ENCODE measurements around the gene EEFSEC.

EEFSEC gene

DNA sequence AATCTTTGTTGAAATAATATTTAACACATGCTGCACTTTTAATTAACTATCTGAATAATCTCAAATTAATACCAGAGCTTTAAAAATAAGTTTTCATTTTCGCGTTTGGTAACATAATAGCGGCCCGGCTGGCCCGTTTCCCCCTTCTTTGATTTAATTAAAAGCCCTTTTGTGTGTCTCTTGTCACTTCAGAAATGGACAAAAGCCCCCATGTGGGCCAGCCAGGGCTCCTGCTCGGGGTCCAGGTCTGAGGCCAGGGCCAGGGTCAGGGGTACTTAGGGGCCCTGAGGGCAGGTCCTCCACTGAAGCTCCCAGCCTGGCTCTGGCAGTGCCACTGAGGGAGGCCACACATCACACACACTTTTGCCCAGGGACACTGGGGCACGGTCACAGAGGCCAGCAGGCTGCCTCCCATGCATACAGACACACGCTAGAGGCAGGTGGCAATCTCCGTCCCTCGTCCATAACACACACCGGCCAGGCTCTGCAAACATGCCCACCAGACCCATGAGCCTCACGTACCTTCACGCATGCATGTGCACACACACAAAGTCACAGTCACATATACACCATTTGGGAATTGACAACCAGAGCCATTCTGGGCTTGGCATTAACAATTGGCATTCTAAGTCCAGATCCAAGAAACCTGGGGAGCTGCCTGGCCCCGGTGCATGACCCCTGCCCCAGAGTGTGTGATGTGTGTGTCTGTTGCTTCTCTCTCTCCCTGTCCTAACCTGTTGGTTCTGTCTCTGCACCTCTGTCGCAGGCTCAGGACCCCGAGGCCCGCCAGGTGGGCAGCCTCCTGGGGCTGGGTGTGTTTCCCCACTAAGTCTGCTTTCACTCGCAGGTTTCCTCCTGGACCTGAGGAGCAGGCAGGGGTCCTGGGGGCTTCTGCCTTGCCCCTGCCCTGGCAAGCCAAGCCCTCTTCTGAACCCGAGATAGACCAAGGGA lies 274.9 kb downstream of the EEFSEC start:
- H2BK15ac ChIP-seq (ENCODE audit: low read length) = peak overlapping the region; percentile 52
- H3K4me3 ChIP-seq (ENCODE audit: low read length in 2 of 2) = no peak overlapping the region
- H2AK5ac ChIP-seq (ENCODE audit: low read depth, low read length) = no peak overlapping the region
- H2BK5ac ChIP-seq (ENCODE audit: low read length) = no peak overlapping the region
- no peak overlapping the region for H4K8ac ChIP-seq (ENCODE audit: low read depth, low read length)
- H2BK12ac ChIP-seq (ENCODE audit: low read length) = no peak overlapping the region
- no peak overlapping the region for H3K4me2 ChIP-seq (ENCODE audit: insufficient read depth, low read length, poor library complexity, severe bottlenecking)
- H2AFZ ChIP-seq (ENCODE audit: low read length) = no peak overlapping the region
- H3K27ac ChIP-seq (replicated peaks; ENCODE audit: low read length) = no peak overlapping the region
- peaks cover 14 to 16% of the 10 kb centered on the region in 2 donors for H3K4me1 ChIP-seq (ENCODE audit: control insufficient read depth in 2 of 2, insufficient read depth in 1 of 2, low read depth in 1 of 2, low read length in 2 of 2)
- DNase-seq (ENCODE audit: low spot score) = no peak
- no CpG with 5 or more reads among the region's 19 CpGs for WGBS, 2 donors (ENCODE audit: extremely low coverage in 2 of 2, insufficient read length in 2 of 2, insufficient replicate concordance in 1 of 2)
- H3K27me3 ChIP-seq (ENCODE audit: control insufficient read depth in 3 of 3, insufficient read depth in 3 of 3, low read depth in 1 of 3, low read length in 3 of 3) = peaks cover 3 to 94% (median 68%) of the 10 kb centered on the region in 3 experiments
- no peak overlapping the region for H3K23ac ChIP-seq (ENCODE audit: low read depth, low read length, poor library complexity)
- H3K4ac ChIP-seq (ENCODE audit: low read length) = no peak overlapping the region
- H3K9ac ChIP-seq (ENCODE audit: low read depth, low read length, poor library complexity) = no peak overlapping the region
- H3K14ac ChIP-seq (ENCODE audit: low read length) = no peak overlapping the region
- H4K91ac ChIP-seq (ENCODE audit: low read depth, low read length, poor library complexity) = no peak overlapping the region
- H3K36me3 ChIP-seq (replicated peaks in 1 of 2; ENCODE audit: control insufficient read depth in 2 of 2, insufficient read depth in 2 of 2, low read length in 2 of 2) = no peaks in the 10 kb centered on the region
- H3K79me1 ChIP-seq (ENCODE audit: low read depth, low read length) = no peaks in the 10 kb centered on the region
- H2BK120ac ChIP-seq (ENCODE audit: low read depth, low read length) = no peak overlapping the region
- H3K18ac ChIP-seq (ENCODE audit: low read length) = no peak overlapping the region
- no peaks in the 10 kb centered on the region for H3K9me3 ChIP-seq (replicated peaks in 1 of 2; ENCODE audit: control insufficient read depth in 2 of 2, insufficient read depth in 1 of 2, low read depth in 1 of 2, low read length in 2 of 2)

- H3K79me1 ChIP-seq (ENCODE audit: low read depth, low read length) = no peaks in the 10 kb centered on the region
- no peak for DNase-seq (ENCODE audit: low spot score)
- no peak overlapping the region for H4K8ac ChIP-seq (ENCODE audit: low read depth, low read length)
- H3K9ac ChIP-seq (ENCODE audit: low read depth, low read length, poor library complexity) = no peak overlapping the region
- no peak overlapping the region for H3K14ac ChIP-seq (ENCODE audit: low read length)
- no peak overlapping the region for H3K4ac ChIP-seq (ENCODE audit: low read length)
- no peak overlapping the region for H3K4me3 ChIP-seq (ENCODE audit: low read length in 2 of 2)
- peaks cover 18 to 25% of the 10 kb centered on the region in 2 donors for H3K4me1 ChIP-seq (ENCODE audit: control insufficient read depth in 2 of 2, insufficient read depth in 1 of 2, low read depth in 1 of 2, low read length in 2 of 2)
- H3K9me3 ChIP-seq (replicated peaks in 1 of 2; ENCODE audit: control insufficient read depth in 2 of 2, insufficient read depth in 1 of 2, low read depth in 1 of 2, low read length in 2 of 2) = no peaks in the 10 kb centered on the region
- H2BK120ac ChIP-seq (ENCODE audit: low read depth, low read length) = no peak overlapping the region
- H2BK15ac ChIP-seq (ENCODE audit: low read length) = peak overlapping the region; percentile 82
- H3K23ac ChIP-seq (ENCODE audit: low read depth, low read length, poor library complexity) = no peak overlapping the region
- H2BK5ac ChIP-seq (ENCODE audit: low read length) = no peak overlapping the region
- no peak overlapping the region for H2BK12ac ChIP-seq (ENCODE audit: low read length)
- H3K18ac ChIP-seq (ENCODE audit: low read length) = peak overlapping the region; percentile 69
- H2AFZ ChIP-seq (ENCODE audit: low read length) = no peak overlapping the region
- H2AK5ac ChIP-seq (ENCODE audit: low read depth, low read length) = no peak overlapping the region
- peaks cover 3 to 95% (median 73%) of the 10 kb centered on the region in 3 experiments for H3K27me3 ChIP-seq (ENCODE audit: control insufficient read depth in 3 of 3, insufficient read depth in 3 of 3, low read depth in 1 of 3, low read length in 3 of 3)
- no CpG with 5 or more reads among the region's 15 CpGs for WGBS, 2 donors (ENCODE audit: extremely low coverage in 2 of 2, insufficient read length in 2 of 2, insufficient replicate concordance in 1 of 2)
- no peaks in the 10 kb centered on the region for H3K36me3 ChIP-seq (replicated peaks in 1 of 2; ENCODE audit: control insufficient read depth in 2 of 2, insufficient read depth in 2 of 2, low read length in 2 of 2)
- no peak overlapping the region for H4K91ac ChIP-seq (ENCODE audit: low read depth, low read length, poor library complexity)
- no peak overlapping the region for H3K4me2 ChIP-seq (ENCODE audit: insufficient read depth, low read length, poor library complexity, severe bottlenecking)
- no peak overlapping the region for H3K27ac ChIP-seq (replicated peaks; ENCODE audit: low read length)
Measured at GRCh38 chr3:128429275-128429674, 276.0 kb downstream of the EEFSEC start.

DNA sequence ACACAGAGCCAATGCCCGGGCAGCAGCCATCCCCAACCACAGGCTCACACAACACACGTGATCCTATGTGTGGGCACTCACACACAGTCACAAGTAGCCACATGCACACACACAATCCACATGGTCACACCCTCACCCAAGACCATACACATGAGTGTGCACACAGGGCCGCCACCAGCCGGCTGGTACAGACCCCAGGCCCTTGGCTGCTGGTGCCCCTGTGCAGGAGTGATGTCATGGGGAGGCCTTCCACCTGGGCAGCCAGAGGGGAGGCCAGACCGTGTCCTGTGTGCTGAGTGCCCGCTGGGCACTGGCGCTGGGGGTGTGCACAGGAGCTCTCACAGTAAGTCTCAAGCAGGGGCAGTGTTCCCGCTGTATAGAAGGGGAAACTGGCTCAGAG lies 276.5 kb downstream of the EEFSEC start:
- peak overlapping the region; percentile 82 for H2BK15ac ChIP-seq (ENCODE audit: low read length)
- no peak overlapping the region for H2AFZ ChIP-seq (ENCODE audit: low read length)
- peak overlapping the region; percentile 69 for H3K18ac ChIP-seq (ENCODE audit: low read length)
- H2BK12ac ChIP-seq (ENCODE audit: low read length) = no peak overlapping the region
- peak overlapping the region; percentile 73 for H3K14ac ChIP-seq (ENCODE audit: low read length)
- H4K8ac ChIP-seq (ENCODE audit: low read depth, low read length) = no peak overlapping the region
- H3K4me3 ChIP-seq (ENCODE audit: low read length in 2 of 2) = no peak overlapping the region
- peaks cover 18 to 25% of the 10 kb centered on the region in 2 donors for H3K4me1 ChIP-seq (ENCODE audit: control insufficient read depth in 2 of 2, insufficient read depth in 1 of 2, low read depth in 1 of 2, low read length in 2 of 2)
- no peak for DNase-seq (ENCODE audit: low spot score)
- H3K4ac ChIP-seq (ENCODE audit: low read length) = no peak overlapping the region
- no peaks in the 10 kb centered on the region for H3K79me1 ChIP-seq (ENCODE audit: low read depth, low read length)
- no peaks in the 10 kb centered on the region for H3K9me3 ChIP-seq (replicated peaks in 1 of 2; ENCODE audit: control insufficient read depth in 2 of 2, insufficient read depth in 1 of 2, low read depth in 1 of 2, low read length in 2 of 2)
- H4K91ac ChIP-seq (ENCODE audit: low read depth, low read length, poor library complexity) = no peak overlapping the region
- H2BK5ac ChIP-seq (ENCODE audit: low read length) = no peak overlapping the region
- no peak overlapping the region for H3K27ac ChIP-seq (replicated peaks; ENCODE audit: low read length)
- peaks cover 3 to 94% (median 73%) of the 10 kb centered on the region in 3 experiments for H3K27me3 ChIP-seq (ENCODE audit: control insufficient read depth in 3 of 3, insufficient read depth in 3 of 3, low read depth in 1 of 3, low read length in 3 of 3)
- H2BK120ac ChIP-seq (ENCODE audit: low read depth, low read length) = no peak overlapping the region
- peak overlapping the region; percentile 88 for H2AK5ac ChIP-seq (ENCODE audit: low read depth, low read length)
- no peak overlapping the region for H3K4me2 ChIP-seq (ENCODE audit: insufficient read depth, low read length, poor library complexity, severe bottlenecking)
- no CpG with 5 or more reads among the region's 8 CpGs for WGBS, 2 donors (ENCODE audit: extremely low coverage in 2 of 2, insufficient read length in 2 of 2, insufficient replicate concordance in 1 of 2)
- no peak overlapping the region for H3K23ac ChIP-seq (ENCODE audit: low read depth, low read length, poor library complexity)
- peak overlapping the region; percentile 74 for H3K9ac ChIP-seq (ENCODE audit: low read depth, low read length, poor library complexity)
- no peaks in the 10 kb centered on the region for H3K36me3 ChIP-seq (replicated peaks in 1 of 2; ENCODE audit: control insufficient read depth in 2 of 2, insufficient read depth in 2 of 2, low read length in 2 of 2)

DNA sequence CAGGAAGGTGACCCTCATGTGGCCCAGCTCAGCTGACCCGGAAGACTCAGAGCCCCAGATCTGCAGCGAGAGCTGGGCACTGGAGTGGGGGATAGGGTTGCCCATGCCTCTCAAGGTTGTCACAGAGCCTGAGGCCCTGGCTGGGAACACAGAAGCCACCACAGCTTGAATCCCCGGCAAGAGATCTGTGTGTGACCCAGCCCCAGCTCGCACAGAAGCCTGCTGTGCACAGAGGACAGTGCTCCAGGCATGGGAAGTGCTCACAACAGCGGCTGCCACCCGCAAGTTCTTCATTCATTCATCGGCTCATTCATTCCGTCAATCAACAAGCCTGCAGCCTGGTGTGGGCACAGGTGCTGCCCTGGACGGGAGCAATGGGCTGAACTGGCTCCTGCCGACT lies 277.0 kb downstream of the EEFSEC start:
- H3K9me3 ChIP-seq (replicated peaks in 1 of 2; ENCODE audit: control insufficient read depth in 2 of 2, insufficient read depth in 1 of 2, low read depth in 1 of 2, low read length in 2 of 2) = no peaks in the 10 kb centered on the region

More for the DNA sequence above, 277.0 kb downstream of the EEFSEC start:
- Histone ChIP-seq H2AK5ac (ENCODE audit: low read depth, low read length) (peak overlapping the region; percentile 88), H3K27ac (replicated peaks; ENCODE audit: low read length) (no peak overlapping the region), H3K4me3 (ENCODE audit: low read length in 2 of 2) (no peak overlapping the region), H3K23ac (ENCODE audit: low read depth, low read length, poor library complexity) (no peak overlapping the region), H3K18ac (ENCODE audit: low read length) (peak overlapping the region; percentile 49), H2BK15ac (ENCODE audit: low read length) (peak overlapping the region; percentile 30), H3K4me2 (ENCODE audit: insufficient read depth, low read length, poor library complexity, severe bottlenecking) (no peak overlapping the region), H4K8ac (ENCODE audit: low read depth, low read length) (no peak overlapping the region), H2AFZ (ENCODE audit: low read length) (no peak overlapping the region), H3K4me1 (ENCODE audit: control insufficient read depth in 2 of 2, insufficient read depth in 1 of 2, low read depth in 1 of 2, low read length in 2 of 2) (peaks cover 21 to 25% of the 10 kb centered on the region in 2 donors), H3K27me3 (ENCODE audit: control insufficient read depth in 3 of 3, insufficient read depth in 3 of 3, low read depth in 1 of 3, low read length in 3 of 3) (peaks cover 3 to 94% (median 71%) of the 10 kb centered on the region in 3 experiments), H3K9ac (ENCODE audit: low read depth, low read length, poor library complexity) (no peak overlapping the region), H3K79me1 (ENCODE audit: low read depth, low read length) (no peaks in the 10 kb centered on the region), H2BK12ac (ENCODE audit: low read length) (peak overlapping the region; percentile 1), H3K4ac (ENCODE audit: low read length) (no peak overlapping the region), H3K36me3 (replicated peaks in 1 of 2; ENCODE audit: control insufficient read depth in 2 of 2, insufficient read depth in 2 of 2, low read length in 2 of 2) (no peaks in the 10 kb centered on the region), H4K91ac (ENCODE audit: low read depth, low read length, poor library complexity) (no peak overlapping the region), H2BK120ac (ENCODE audit: low read depth, low read length) (no peak overlapping the region), H2BK5ac (ENCODE audit: low read length) (no peak overlapping the region), H3K14ac (ENCODE audit: low read length) (peak overlapping the region; percentile 64)
- no CpG with 5 or more reads among the region's 10 CpGs for WGBS, 2 donors (ENCODE audit: extremely low coverage in 2 of 2, insufficient read length in 2 of 2, insufficient replicate concordance in 1 of 2)
- no peak for DNase-seq (ENCODE audit: low spot score)
